Measurements from ENCODE around the gene LGR5. TPM values are rescaled to one million over a fixed set of nuclear protein-coding genes. Genes with fewer than 3 reads are reported as not detected.
A peak's percentile ranks its signal among the peaks of the same experiment; 100 is the strongest.

Gene LGR5
- total RNA-seq, 2 experiments from 2014 or later, result not detected

DNA sequence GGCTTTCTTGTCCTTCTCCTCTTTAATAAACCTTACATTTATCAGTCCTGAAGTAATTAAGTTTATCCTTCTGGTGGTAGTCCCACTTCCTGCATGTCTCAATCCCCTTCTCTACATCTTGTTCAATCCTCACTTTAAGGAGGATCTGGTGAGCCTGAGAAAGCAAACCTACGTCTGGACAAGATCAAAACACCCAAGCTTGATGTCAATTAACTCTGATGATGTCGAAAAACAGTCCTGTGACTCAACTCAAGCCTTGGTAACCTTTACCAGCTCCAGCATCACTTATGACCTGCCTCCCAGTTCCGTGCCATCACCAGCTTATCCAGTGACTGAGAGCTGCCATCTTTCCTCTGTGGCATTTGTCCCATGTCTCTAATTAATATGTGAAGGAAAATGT, 144.8 kb downstream of the LGR5 start:
- H3K9me3 Mint-ChIP-seq (ENCODE audit: low read depth), result no peaks in the 10 kb centered on the region
- peaks cover 11% of the 10 kb centered on the region for H3K27me3 Mint-ChIP-seq
- no peaks in the 10 kb centered on the region for H3K4me1 Mint-ChIP-seq
- CTCF ChIA-PET, result no interaction called here
- DNase-seq (no peak), ATAC-seq (no peak)
- no peak overlapping the region for H3K27ac Mint-ChIP-seq
- no peak overlapping the region for H3K4me3 Mint-ChIP-seq
- no peaks in the 10 kb centered on the region for H3K36me3 Mint-ChIP-seq

GRCh38 chr12:71585218-71585617, 145.6 kb downstream of the LGR5 start:
- Mint-ChIP-seq H3K4me1 (no peaks in the 10 kb centered on the region), H3K9me3 (ENCODE audit: low read depth) (no peaks in the 10 kb centered on the region), H3K27me3 (peaks cover 15% of the 10 kb centered on the region), H3K4me3 (no peak overlapping the region), H3K36me3 (no peaks in the 10 kb centered on the region), H3K27ac (no peak overlapping the region)
- CTCF ChIA-PET, result no interaction called here
- DNase-seq (no peak), ATAC-seq (no peak)

- peaks cover 17% of the 10 kb centered on the region for H3K27me3 Mint-ChIP-seq
- H3K36me3 Mint-ChIP-seq, result no peaks in the 10 kb centered on the region
- H3K9me3 Mint-ChIP-seq (ENCODE audit: low read depth), result no peaks in the 10 kb centered on the region
- DNase-seq (no peak), ATAC-seq (no peak)
- no peak overlapping the region for H3K27ac Mint-ChIP-seq
- H3K4me3 Mint-ChIP-seq, result no peak overlapping the region
- CTCF ChIA-PET, result no interaction called here
- H3K4me1 Mint-ChIP-seq, result no peaks in the 10 kb centered on the region
Measured at GRCh38 chr12:71587012-71587411, 147.4 kb downstream of the LGR5 start.

DNA sequence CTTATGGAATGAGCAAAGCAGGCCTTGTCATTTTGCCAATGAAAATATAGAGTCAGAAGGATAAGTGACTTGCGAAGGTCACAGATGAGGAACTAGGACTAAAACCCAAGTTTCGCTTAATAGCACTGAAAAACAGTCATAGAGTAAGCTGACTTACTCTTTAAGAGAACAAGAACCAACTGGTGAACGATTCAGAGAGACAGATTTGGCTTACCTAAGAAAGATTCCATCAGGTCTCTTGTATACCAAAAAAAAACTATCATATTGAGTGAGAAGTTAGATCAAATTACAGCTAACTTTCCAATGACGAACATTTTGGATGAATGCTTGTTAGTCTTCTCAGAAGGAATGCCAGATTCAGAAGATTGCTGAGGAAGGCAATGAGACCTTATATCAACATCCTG, 149.9 kb downstream of the LGR5 start:
- Mint-ChIP-seq H3K27ac (no peak overlapping the region), H3K4me3 (no peak overlapping the region), H3K4me1 (no peaks in the 10 kb centered on the region), H3K9me3 (ENCODE audit: low read depth) (no peaks in the 10 kb centered on the region), H3K27me3 (peaks cover 28% of the 10 kb centered on the region), H3K36me3 (no peaks in the 10 kb centered on the region)
- ATAC-seq, result no peak
- CTCF ChIA-PET, result no interaction called here
- DNase-seq, result no peak

DNA sequence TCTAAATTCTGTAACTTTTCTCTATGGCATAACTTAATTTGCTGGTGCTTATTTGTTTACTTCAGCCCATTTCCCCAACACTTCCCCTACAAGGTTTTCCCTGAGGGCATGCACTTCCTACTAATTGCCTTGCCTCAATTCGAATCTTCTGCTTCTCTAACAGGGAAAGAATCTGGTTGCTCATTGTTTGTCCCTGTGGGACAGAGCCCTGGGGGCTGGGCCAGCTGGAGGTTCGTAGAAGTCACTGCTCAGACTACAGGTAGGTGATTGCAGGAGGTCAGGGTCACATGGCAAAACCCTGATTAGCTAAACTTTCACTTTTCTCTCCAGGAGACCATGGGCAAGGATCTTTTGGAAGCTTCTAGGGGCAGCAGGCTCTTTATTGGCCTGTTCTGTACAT, 152.0 kb downstream of the LGR5 start:
- H3K4me1 Mint-ChIP-seq, result no peaks in the 10 kb centered on the region
- no peak overlapping the region for H3K27ac Mint-ChIP-seq
- CTCF ChIA-PET, result interaction anchor here (1.5 kb wide), 1 partner anchor 176 kb away, joined by 3 read pairs; no protein-coding TSS in a partner anchor
- H3K36me3 Mint-ChIP-seq, result no peaks in the 10 kb centered on the region
- no peaks in the 10 kb centered on the region for H3K9me3 Mint-ChIP-seq (ENCODE audit: low read depth)
- H3K27me3 Mint-ChIP-seq, result peaks cover 36% of the 10 kb centered on the region
- no peak for DNase-seq
- no peak overlapping the region for H3K4me3 Mint-ChIP-seq
- ATAC-seq, result no peak

GRCh38 chr12:71592841-71593240, 153.2 kb downstream of the LGR5 start:
- Mint-ChIP-seq H3K27ac (no peak overlapping the region), H3K9me3 (ENCODE audit: low read depth) (no peaks in the 10 kb centered on the region), H3K27me3 (peaks cover 34% of the 10 kb centered on the region), H3K4me3 (no peak overlapping the region), H3K4me1 (no peaks in the 10 kb centered on the region), H3K36me3 (no peaks in the 10 kb centered on the region)
- ATAC-seq, result no peak
- no peak for DNase-seq
- CTCF ChIA-PET, result no interaction called here

DNA sequence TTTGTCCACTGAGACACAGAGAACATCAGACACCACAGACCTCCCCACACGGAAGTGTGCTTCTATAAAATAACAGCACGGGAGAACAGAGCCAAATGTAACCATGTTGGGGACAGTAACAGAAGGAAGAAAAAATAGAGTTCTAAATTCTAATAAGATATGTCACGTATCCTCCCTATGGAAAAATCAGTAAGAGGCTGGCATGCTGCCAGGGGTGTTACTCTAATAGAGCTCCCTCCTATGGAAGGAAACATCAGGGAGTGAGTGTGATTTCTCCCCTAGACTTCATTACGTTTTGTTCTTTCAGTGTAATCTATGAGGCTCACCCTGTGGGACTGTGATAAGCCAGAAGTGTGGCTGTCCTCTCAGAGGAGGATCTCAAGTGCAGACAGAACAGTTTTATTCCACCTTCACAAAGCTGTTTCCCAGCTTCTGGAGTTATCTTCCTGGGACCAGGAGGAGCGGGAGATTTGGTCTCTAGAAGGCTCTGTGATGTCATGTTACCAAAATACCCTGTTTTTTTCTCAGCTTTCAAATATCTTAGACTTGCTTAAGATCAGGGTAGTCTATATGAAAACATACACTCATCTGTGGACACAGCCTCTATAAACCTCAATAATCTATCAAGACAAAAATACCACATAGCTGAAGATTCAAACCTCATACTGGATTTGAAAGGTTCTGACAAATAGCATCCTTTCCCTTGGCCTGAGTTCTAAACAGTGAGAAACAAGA, 154.8 kb downstream of the LGR5 start:
- DNase-seq (no peak), ATAC-seq (no peak)
- Mint-ChIP-seq H3K4me3 (no peak overlapping the region), H3K27me3 (peaks cover 37% of the 10 kb centered on the region), H3K36me3 (no peaks in the 10 kb centered on the region), H3K4me1 (no peaks in the 10 kb centered on the region), H3K27ac (no peak overlapping the region), H3K9me3 (ENCODE audit: low read depth) (no peaks in the 10 kb centered on the region)
- CTCF ChIA-PET, result no interaction called here

- Mint-ChIP-seq H3K36me3 (no peaks in the 10 kb centered on the region), H3K4me1 (no peaks in the 10 kb centered on the region), H3K4me3 (no peak overlapping the region), H3K27ac (no peak overlapping the region), H3K9me3 (ENCODE audit: low read depth) (peaks cover 3% of the 10 kb centered on the region), H3K27me3 (peaks cover 18% of the 10 kb centered on the region)
- CTCF ChIA-PET, result no interaction called here
- DNase-seq (no peak), ATAC-seq (no peak)
Measured at GRCh38 chr12:71599210-71599609, 159.6 kb downstream of the LGR5 start.

- H3K27me3 Mint-ChIP-seq, result peaks cover 8% of the 10 kb centered on the region
- CTCF ChIA-PET, result no interaction called here
Measured at GRCh38 chr12:71601546-71601945, 161.9 kb downstream of the LGR5 start.

DNA sequence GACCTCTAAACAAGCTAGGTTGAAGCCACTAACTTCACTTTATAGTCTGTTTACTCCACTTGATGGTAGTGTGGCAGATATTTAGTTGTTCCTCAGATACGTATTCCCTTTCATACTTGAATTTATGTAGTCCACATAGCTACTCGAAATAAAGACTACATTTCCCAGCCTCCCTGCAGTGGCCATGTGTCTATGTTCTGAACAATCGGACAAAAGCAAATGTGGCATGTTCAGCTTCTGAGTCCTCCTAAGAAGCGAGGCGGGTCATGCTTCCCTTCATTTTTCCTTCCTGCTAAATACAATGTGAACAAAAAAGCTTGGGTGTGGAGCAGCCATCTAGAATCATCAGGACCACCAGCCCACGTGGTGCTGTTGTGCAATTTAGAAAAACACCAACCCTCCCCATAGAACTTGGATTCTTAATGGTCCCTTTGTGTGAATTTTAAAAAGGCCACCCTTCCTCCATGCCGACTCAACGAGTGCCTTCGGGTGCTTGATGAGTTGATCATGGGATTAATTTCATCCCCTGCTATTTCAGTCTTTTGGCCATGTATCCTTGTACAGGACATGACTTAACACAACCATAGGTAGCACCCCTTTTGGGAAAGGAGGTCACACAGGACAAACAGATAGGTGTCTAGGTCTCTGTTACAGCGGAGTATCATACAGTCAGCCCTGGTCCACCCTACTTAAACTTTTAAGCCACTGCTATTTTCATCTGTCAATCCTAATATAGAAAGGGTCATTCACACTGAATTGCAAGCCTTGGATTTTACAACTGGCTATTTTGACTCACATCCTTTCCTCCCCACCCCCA, 163.4 kb downstream of the LGR5 start:
- Mint-ChIP-seq H3K36me3 (peaks cover 23% of the 10 kb centered on the region), H3K9me3 (ENCODE audit: low read depth) (peaks cover 3% of the 10 kb centered on the region), H3K4me3 (no peak overlapping the region), H3K27ac (no peak overlapping the region), H3K4me1 (no peaks in the 10 kb centered on the region), H3K27me3 (peaks cover 5% of the 10 kb centered on the region)
- no peak for ATAC-seq
- no peak for DNase-seq
- CTCF ChIA-PET, result interaction anchor here (1.3 kb wide), 1 partner anchor 33 kb away, joined by 4 read pairs; no protein-coding TSS in a partner anchor

More at GRCh38 chr12:71601546-71601945, 161.9 kb downstream of the LGR5 start:
- H3K4me1 Mint-ChIP-seq, result no peaks in the 10 kb centered on the region
- DNase-seq (no peak), ATAC-seq (no peak)
- peaks cover 3% of the 10 kb centered on the region for H3K9me3 Mint-ChIP-seq (ENCODE audit: low read depth)
- H3K4me3 Mint-ChIP-seq, result no peak overlapping the region
- peaks cover 13% of the 10 kb centered on the region for H3K36me3 Mint-ChIP-seq
- H3K27ac Mint-ChIP-seq, result no peak overlapping the region

DNA sequence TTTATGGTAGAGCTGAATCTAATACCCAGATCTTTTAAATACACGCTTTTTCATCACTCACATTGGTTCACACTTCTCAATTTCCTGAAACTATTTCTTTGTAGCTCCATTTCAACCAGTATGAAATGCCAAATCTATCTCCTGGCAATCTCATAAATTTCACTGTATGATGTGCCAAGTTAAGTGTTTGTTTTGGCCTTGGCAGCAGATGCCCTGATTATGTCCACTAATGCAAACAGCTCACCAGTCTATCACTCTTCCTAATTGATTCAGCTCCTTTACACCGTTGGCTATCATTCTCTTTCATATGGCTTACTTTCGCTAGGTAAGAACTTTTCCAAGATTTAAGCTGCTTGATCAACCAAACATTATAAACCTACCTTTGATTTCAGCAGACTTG, 165.4 kb downstream of the LGR5 start:
- CTCF ChIA-PET, result interaction anchor here (0.9 kb wide), 1 partner anchor 32 kb away, joined by 4 read pairs; no protein-coding TSS in a partner anchor
- H3K4me1 Mint-ChIP-seq, result peaks cover 2% of the 10 kb centered on the region
- no peak overlapping the region for H3K27ac Mint-ChIP-seq
- H3K9me3 Mint-ChIP-seq (ENCODE audit: low read depth), result peaks cover 3% of the 10 kb centered on the region
- DNase-seq, result no peak
- H3K36me3 Mint-ChIP-seq, result peaks cover 39% of the 10 kb centered on the region
- no peak for ATAC-seq
- peaks cover 3% of the 10 kb centered on the region for H3K27me3 Mint-ChIP-seq
- no peak overlapping the region for H3K4me3 Mint-ChIP-seq

- ATAC-seq, result no peak
- Mint-ChIP-seq H3K27me3 (no peaks in the 10 kb centered on the region), H3K4me1 (peaks cover 6% of the 10 kb centered on the region), H3K9me3 (ENCODE audit: low read depth) (no peaks in the 10 kb centered on the region), H3K4me3 (no peak overlapping the region), H3K36me3 (peaks cover 59% of the 10 kb centered on the region), H3K27ac (no peak overlapping the region)
- CTCF ChIA-PET, result no interaction called here
- DNase-seq, result no peak
Measured at GRCh38 chr12:71607494-71608330, 168.1 kb downstream of the LGR5 start.

DNA sequence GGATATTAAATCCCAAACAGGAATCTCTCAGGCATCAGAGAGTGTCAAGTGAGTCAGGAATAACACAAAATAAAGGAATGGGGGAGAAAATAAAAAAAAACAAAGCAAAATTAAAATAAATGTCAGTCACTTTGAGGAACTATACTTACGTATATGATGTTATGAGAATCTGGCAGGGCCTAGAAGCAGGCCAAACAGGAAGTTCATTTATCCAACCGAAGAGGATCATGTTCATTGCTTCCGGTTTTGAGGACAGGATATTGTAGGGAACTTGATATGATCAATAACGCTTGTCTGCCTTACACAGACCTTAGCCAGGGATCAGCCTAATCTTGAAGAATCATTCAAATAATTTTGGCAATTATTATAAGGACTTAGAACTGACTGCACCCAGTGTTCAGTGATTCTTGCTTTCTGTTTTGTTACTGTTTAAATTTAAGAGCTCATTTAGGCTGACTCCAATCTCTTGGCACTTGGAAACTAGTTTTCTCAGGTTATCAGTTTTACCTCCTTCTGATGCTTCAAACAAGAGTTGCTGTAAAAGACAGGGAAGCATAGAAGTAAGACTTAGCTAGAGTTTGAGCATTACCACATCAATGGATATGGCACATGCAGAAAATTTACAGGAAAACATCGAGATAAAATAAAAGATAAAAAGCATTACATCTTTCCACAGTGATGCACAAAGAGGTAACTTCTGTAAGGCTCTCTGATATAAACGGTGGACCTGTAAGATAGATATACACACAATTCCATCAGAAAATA, 170.6 kb downstream of the LGR5 start:
- CTCF ChIA-PET, result no interaction called here
- H3K4me3 Mint-ChIP-seq, result no peak overlapping the region
- H3K9me3 Mint-ChIP-seq (ENCODE audit: low read depth), result no peaks in the 10 kb centered on the region
- no peak for ATAC-seq
- peaks cover 6% of the 10 kb centered on the region for H3K4me1 Mint-ChIP-seq
- H3K36me3 Mint-ChIP-seq, result peaks cover 67% of the 10 kb centered on the region
- peak overlapping the region; percentile 40 for H3K27ac Mint-ChIP-seq
- no peaks in the 10 kb centered on the region for H3K27me3 Mint-ChIP-seq
- no peak for DNase-seq
